Heart left ventricle (tissue), 13 donors: Measurements from ENCODE around the gene ABLIM1.

Experiments
- POLR2A ChIP-seq, 2 donors: fragments of 450-650 bp; IDR thresholded peaks; one replicate each; pipeline ENCODE4 v1.6.1; 2017; ENCODE audit warnings: antibody characterized with exemption in 2 of 2, mild to moderate bottlenecking in 2 of 2, moderate library complexity in 2 of 2
- TF ChIP-seq, protein P1 (sequence below), 12 donors: fragments of 200-600 bp; sonication (generic) in 4 of 12; IDR thresholded peaks; one replicate each; pipeline versions ENCODE4 v1.5.0 to v1.8.0; 2018 to 2022; ENCODE audit warnings: antibody characterized with exemption in 12 of 12, mild to moderate bottlenecking in 5 of 12
- donor health status: ischemic (EF 13 %, LVEDD 7.1; RV severe dilation, severe dysfunction).
- donor health status: DM: no; HTN: yes; CAD: no.
- donor health status: DM: no; HTN: no; CAD: no.
- donor health status: ischemic (EF 25% LVEDD 6.9; RV normal size, moderate dysfunction).
- donor health status: ischemic (EF 25% LVEDD 5.7; RV mildly dilated, moderate dysfunction).
- donor health status: ischemic (EF 35%, LVEDD 5.7; RV mildly dilated, moderate dysfunction).
- donor health status: nonischemic (EF 11% LVEDD 7.7; RV severe dilation, severe dysfunction).
- donor health status: DM: yes; HTN: yes; CAD: no.
- donor health status: PGD.
- donor health status: ischemic (EF 29% LVEDD 5.4; RV normal size, mild dysfunction).
- donor health status: nonischemic (EF 23%, LVEDD 6.1; RV moderate dilation, normal function).

- TF ChIP-seq, protein P1, sequence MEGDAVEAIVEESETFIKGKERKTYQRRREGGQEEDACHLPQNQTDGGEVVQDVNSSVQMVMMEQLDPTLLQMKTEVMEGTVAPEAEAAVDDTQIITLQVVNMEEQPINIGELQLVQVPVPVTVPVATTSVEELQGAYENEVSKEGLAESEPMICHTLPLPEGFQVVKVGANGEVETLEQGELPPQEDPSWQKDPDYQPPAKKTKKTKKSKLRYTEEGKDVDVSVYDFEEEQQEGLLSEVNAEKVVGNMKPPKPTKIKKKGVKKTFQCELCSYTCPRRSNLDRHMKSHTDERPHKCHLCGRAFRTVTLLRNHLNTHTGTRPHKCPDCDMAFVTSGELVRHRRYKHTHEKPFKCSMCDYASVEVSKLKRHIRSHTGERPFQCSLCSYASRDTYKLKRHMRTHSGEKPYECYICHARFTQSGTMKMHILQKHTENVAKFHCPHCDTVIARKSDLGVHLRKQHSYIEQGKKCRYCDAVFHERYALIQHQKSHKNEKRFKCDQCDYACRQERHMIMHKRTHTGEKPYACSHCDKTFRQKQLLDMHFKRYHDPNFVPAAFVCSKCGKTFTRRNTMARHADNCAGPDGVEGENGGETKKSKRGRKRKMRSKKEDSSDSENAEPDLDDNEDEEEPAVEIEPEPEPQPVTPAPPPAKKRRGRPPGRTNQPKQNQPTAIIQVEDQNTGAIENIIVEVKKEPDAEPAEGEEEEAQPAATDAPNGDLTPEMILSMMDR (IDR thresholded peaks at IDR 0.05) = no peak
- TF ChIP-seq POLR2A (IDR thresholded peaks at IDR 0.05) = no peak
Measured at GRCh38 chr10:114521255-114521654, 136.8 kb downstream of the ABLIM1 start.
